ENCODE measurements around the gene PTPRE.
A peak's percentile ranks its signal among the peaks of the same experiment; 100 is the strongest.

PTPRE gene

GRCh38 chr10:127906548-127907377, at the start of gene PTPRE:
Gene PTPRE (plus strand): TSS chr10:127907103. CDS start chr10:128040882, 133,779 bp downstream.
- DNase-seq (ENCODE audit: low read depth in 2 of 2, low spot score in 1 of 2), result peak; percentile 8 to 15

GRCh38 chr10:127860592-127860991, 46.3 kb upstream of the PTPRE start:
- no peak for DNase-seq (ENCODE audit: low read depth in 2 of 2, low spot score in 1 of 2)

GRCh38 chr10:127863231-127863825, 43.6 kb upstream of the PTPRE start:
- no peak for DNase-seq (ENCODE audit: low read depth in 2 of 2, low spot score in 1 of 2)

GRCh38 chr10:127866276-127867013, 40.5 kb upstream of the PTPRE start:
- DNase-seq (ENCODE audit: low read depth in 2 of 2, low spot score in 1 of 2), result no peak

GRCh38 chr10:127867805-127868204, 39.1 kb upstream of the PTPRE start:
- no peak for DNase-seq (ENCODE audit: low read depth in 2 of 2, low spot score in 1 of 2)

GRCh38 chr10:127869329-127869728, 37.6 kb upstream of the PTPRE start:
- DNase-seq (ENCODE audit: low read depth in 2 of 2, low spot score in 1 of 2), result no peak

GRCh38 chr10:127871631-127872010, 35.3 kb upstream of the PTPRE start:
- no peak for DNase-seq (ENCODE audit: low read depth in 2 of 2, low spot score in 1 of 2)

- no peak for DNase-seq (ENCODE audit: low read depth in 2 of 2, low spot score in 1 of 2)
These were observed 34.7 kb upstream of the PTPRE start for GRCh38 chr10:127872011-127872761.

GRCh38 chr10:127872871-127873600, 33.9 kb upstream of the PTPRE start:
- DNase-seq (ENCODE audit: low read depth in 2 of 2, low spot score in 1 of 2), result no peak

- no peak for DNase-seq (ENCODE audit: low read depth in 2 of 2, low spot score in 1 of 2)
These were observed 32.9 kb upstream of the PTPRE start for GRCh38 chr10:127873901-127874470.

- no peak for DNase-seq (ENCODE audit: low read depth in 2 of 2, low spot score in 1 of 2)
These were observed 32.0 kb upstream of the PTPRE start for GRCh38 chr10:127874671-127875448.

- no peak for DNase-seq (ENCODE audit: low read depth in 2 of 2, low spot score in 1 of 2)
These were observed 31.5 kb upstream of the PTPRE start for GRCh38 chr10:127875449-127875765.

- no peak for DNase-seq (ENCODE audit: low read depth in 2 of 2, low spot score in 1 of 2)
These were observed 31.0 kb upstream of the PTPRE start for GRCh38 chr10:127875916-127876315.

GRCh38 chr10:127877116-127877515, 29.8 kb upstream of the PTPRE start:
- DNase-seq (ENCODE audit: low read depth in 2 of 2, low spot score in 1 of 2), result no peak

GRCh38 chr10:127877699-127878098, 29.2 kb upstream of the PTPRE start:
- DNase-seq (ENCODE audit: low read depth in 2 of 2, low spot score in 1 of 2), result no peak

GRCh38 chr10:127878475-127879055, 28.3 kb upstream of the PTPRE start:
- DNase-seq (ENCODE audit: low read depth in 2 of 2, low spot score in 1 of 2), result no peak

GRCh38 chr10:127880557-127880956, 26.3 kb upstream of the PTPRE start:
- DNase-seq (ENCODE audit: low read depth in 2 of 2, low spot score in 1 of 2), result no peak

GRCh38 chr10:127881262-127881661, 25.6 kb upstream of the PTPRE start:
- no peak for DNase-seq (ENCODE audit: low read depth in 2 of 2, low spot score in 1 of 2)

GRCh38 chr10:127882391-127882790, 24.5 kb upstream of the PTPRE start:
- DNase-seq (ENCODE audit: low read depth in 2 of 2, low spot score in 1 of 2), result no peak

Measured in stimulated activated CD8-positive, alpha-beta memory T cell treated with anti-CD3 and anti-CD28 coated beads, Interleukin-4, amount 100 ng/mL, for 1 hour (primary cell).